ENCODE results near the gene SBNO1.
A peak's percentile ranks its signal among the peaks of the same experiment; 100 is the strongest.
"Not testable (repeated sequence)": the region's sequence is repeated elsewhere in the genome, so short reads cannot be mapped to it uniquely, and the experiment has no call there.

Gene SBNO1

GRCh38 chr12:123364532-123365024 lies at the start of gene SBNO1:
Gene SBNO1 (minus strand): TSS chr12:123364847. CDS start chr12:123350441, 14,406 bp downstream.
- peak; percentile 89 for DNase-seq

- no peak for DNase-seq
Observed at GRCh38 chr12:123410041-123410412, 45.4 kb upstream of the SBNO1 start.

- not testable (repeated sequence) for DNase-seq
Observed at GRCh38 chr12:123409284-123410040, 44.8 kb upstream of the SBNO1 start.

- DNase-seq = not testable (repeated sequence)
Observed at GRCh38 chr12:123408619-123409018, 44.0 kb upstream of the SBNO1 start.

- not testable (repeated sequence) for DNase-seq
Observed at GRCh38 chr12:123407934-123408333, 43.3 kb upstream of the SBNO1 start.

GRCh38 chr12:123407269-123407668 lies 42.6 kb upstream of the SBNO1 start:
- not testable (repeated sequence) for DNase-seq

GRCh38 chr12:123404581-123404980 lies 39.9 kb upstream of the SBNO1 start:
- DNase-seq = no peak

- DNase-seq = no peak
Observed at GRCh38 chr12:123401753-123402683, 37.4 kb upstream of the SBNO1 start.

- DNase-seq = no peak
Observed at GRCh38 chr12:123399255-123399617, 34.6 kb upstream of the SBNO1 start.

- peak; percentile 79 for DNase-seq
Observed at GRCh38 chr12:123398550-123399254, 34.1 kb upstream of the SBNO1 start.

GRCh38 chr12:123398177-123398549 lies 33.5 kb upstream of the SBNO1 start:
- DNase-seq = no peak

- no peak for DNase-seq
Observed at GRCh38 chr12:123397400-123397799, 32.8 kb upstream of the SBNO1 start.

GRCh38 chr12:123396954-123397353 lies 32.3 kb upstream of the SBNO1 start:
- DNase-seq = no peak

- DNase-seq = no peak
Observed at GRCh38 chr12:123396543-123396942, 31.9 kb upstream of the SBNO1 start.

- DNase-seq = no peak
Observed at GRCh38 chr12:123395236-123395635, 30.6 kb upstream of the SBNO1 start.

GRCh38 chr12:123393747-123394146 lies 29.1 kb upstream of the SBNO1 start:
- no peak for DNase-seq

GRCh38 chr12:123391546-123392343 lies 27.1 kb upstream of the SBNO1 start:
- no peak for DNase-seq

GRCh38 chr12:123390498-123391426 lies 26.1 kb upstream of the SBNO1 start:
- DNase-seq = no peak

- peak; percentile 46 for DNase-seq
Observed at GRCh38 chr12:123389560-123390351, 25.1 kb upstream of the SBNO1 start.

GRCh38 chr12:123388951-123389559 lies 24.4 kb upstream of the SBNO1 start:
- no peak for DNase-seq

Measured in EL (cell line).